Thyroid gland (tissue), 4 donors: ENCODE results near the gene COX18.

Experiments used
- POLR2A ChIP-seq, 2 donors: fragments of 450-650 bp; IDR thresholded peaks; one replicate each; pipeline ENCODE4 v1.6.1; 2017; ENCODE audit warnings: antibody characterized with exemption in 2 of 2, mild to moderate bottlenecking in 2 of 2, moderate library complexity in 1 of 2
- TF ChIP-seq, protein P1 (sequence below), 6 experiments: fragments of 200-600 bp in 3 of 6; fragments of 450-650 bp in 3 of 6; sonication (generic) in 3 of 6; IDR thresholded peaks; one replicate each; pipeline ENCODE4 v1.5.1; 2016 to 2019; ENCODE audit warnings: antibody characterized with exemption in 6 of 6, mild to moderate bottlenecking in 2 of 6, inconsistent platforms in 1 of 6, moderate library complexity in 1 of 6

DNA sequence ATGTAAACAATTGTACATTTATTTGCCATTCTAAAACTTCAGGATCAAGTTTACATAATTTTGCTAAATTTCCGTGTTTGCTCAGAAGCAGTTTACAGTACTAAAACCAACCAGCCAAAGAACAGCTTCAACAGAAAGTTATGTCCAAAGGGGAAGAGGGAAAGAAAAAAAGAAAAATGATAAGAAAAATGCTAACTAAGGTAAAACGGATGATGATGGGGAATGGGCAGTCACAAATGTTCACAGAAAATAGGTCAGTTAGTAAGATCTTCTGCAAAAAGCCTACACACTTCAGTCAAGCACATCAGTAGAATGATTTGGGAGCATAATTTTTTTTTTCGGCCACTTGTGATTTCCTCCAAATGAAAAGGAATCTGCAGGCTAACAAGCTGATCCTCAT lies 6.3 kb upstream of the COX18 start:
- TF ChIP-seq, protein P1, sequence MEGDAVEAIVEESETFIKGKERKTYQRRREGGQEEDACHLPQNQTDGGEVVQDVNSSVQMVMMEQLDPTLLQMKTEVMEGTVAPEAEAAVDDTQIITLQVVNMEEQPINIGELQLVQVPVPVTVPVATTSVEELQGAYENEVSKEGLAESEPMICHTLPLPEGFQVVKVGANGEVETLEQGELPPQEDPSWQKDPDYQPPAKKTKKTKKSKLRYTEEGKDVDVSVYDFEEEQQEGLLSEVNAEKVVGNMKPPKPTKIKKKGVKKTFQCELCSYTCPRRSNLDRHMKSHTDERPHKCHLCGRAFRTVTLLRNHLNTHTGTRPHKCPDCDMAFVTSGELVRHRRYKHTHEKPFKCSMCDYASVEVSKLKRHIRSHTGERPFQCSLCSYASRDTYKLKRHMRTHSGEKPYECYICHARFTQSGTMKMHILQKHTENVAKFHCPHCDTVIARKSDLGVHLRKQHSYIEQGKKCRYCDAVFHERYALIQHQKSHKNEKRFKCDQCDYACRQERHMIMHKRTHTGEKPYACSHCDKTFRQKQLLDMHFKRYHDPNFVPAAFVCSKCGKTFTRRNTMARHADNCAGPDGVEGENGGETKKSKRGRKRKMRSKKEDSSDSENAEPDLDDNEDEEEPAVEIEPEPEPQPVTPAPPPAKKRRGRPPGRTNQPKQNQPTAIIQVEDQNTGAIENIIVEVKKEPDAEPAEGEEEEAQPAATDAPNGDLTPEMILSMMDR (IDR thresholded peaks at IDR 0.05) = no peak
- no peak for TF ChIP-seq POLR2A (IDR thresholded peaks at IDR 0.05)
